Germinal center (tissue), 1 donor: ENCODE data around the gene CLASP1.
A peak's percentile ranks its signal among the peaks of the same experiment; 100 is the strongest.
"Not testable (repeated sequence)": the region's sequence is repeated elsewhere in the genome, so short reads cannot be mapped to it uniquely, and the experiment has no call there.

Experiments
- DNase-seq: peaks from one replicate; pipeline ENCODE4 v3.0.0; 2012; ENCODE audit warnings: mixed read lengths, low spot score

CLASP1 gene

DNA sequence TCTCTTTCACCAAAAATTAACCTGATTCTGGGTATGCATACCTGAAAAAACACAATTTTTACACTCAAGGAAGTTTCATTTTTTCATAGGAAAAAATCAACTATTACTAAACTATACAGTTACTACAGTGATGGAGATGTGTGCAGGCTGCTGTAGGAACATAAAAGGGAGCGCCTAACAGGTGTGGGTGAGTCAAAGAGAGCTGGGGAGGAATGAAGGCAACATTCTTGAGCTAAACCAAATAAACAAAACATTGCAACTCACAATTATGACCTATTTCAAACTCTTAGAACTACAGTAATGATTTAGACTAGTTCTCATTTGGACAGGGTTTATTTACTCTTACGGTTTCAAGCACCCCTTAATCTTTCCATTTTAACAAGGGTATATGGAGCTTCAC is 13.4 kb upstream of the CLASP1 start:
- DNase-seq: no peak

- DNase-seq: no peak
These were observed 10.7 kb upstream of the CLASP1 start for GRCh38 chr2:121659933-121660332.

DNA sequence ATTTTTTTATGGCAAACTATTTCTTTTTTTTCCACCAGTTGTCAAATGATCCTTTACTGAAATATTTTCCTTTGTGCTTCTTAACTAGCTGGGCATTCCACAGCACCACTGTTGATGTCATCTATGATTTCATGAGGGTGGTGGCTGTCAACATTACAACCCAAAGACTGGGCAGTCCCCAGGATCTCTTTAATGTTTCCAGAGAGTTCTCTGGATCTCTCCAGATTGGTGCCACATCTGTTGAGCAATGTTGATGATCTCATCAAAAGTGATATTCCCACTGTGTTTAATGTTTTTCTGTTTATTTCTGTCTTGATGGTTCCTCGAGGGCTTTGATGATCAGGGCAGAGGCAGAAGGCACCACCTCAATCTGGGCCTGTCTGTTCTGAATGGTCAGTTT is 9.1 kb upstream of the CLASP1 start:
- not testable (repeated sequence) for DNase-seq

DNA sequence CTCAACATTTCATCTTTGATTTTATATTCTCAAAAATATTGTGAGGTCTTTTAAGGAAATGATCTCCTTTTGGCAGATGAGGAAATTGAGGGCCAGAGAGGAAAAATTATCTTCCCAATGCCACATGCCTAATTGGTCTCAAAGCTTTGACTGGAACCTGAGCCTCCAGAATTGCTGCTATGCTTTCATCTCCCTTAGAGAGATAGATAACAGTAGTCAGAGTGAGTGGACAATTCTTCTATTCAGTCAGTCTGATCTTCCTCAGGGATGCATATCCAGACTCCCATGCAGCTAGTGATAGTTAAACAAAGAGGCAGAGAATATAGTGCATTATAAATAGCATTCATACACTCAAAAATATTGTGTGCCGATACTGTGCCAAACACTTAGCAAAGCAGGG is 3.8 kb upstream of the CLASP1 start:
- DNase-seq: no peak

DNA sequence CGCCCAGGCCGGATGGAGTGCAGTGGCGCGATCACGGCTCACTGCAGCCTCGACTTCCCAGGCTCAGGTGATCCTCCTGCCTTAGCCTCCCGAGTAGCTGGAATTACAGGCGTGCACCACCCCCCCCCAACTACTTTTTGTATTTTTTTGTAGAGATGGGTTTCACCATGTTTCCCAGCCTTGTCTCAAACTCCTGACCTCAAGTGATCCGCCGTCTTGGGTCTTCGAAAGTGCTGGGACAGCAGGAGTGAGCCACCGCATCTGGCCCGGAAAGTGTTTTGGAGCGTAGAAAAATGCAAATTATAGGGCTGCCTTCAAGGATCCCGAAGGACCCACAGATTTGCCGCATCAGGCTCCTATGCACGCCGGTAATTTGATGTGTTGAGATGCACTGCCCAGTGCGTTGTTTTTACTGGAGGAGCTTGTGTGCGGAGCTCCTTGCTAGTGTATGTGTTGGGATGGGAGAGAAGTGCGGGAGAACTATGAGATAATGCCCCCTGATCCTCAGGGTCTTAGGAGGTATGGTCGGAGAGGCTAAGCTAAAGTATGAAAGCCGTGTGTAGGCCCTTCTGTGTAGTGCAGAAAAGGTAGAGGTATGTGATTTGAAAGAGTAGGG is 1.2 kb upstream of the CLASP1 start:
- peak; percentile 55 for DNase-seq

- DNase-seq: peak; percentile 97
These were observed 493 bp upstream of the CLASP1 start for GRCh38 chr2:121649596-121650314.

GRCh38 chr2:121648206-121649148 is 785 bp downstream of the CLASP1 start:
- peak; percentile 36 for DNase-seq

- no peak for DNase-seq
These were observed 1.9 kb downstream of the CLASP1 start for GRCh38 chr2:121647396-121647795.

DNA sequence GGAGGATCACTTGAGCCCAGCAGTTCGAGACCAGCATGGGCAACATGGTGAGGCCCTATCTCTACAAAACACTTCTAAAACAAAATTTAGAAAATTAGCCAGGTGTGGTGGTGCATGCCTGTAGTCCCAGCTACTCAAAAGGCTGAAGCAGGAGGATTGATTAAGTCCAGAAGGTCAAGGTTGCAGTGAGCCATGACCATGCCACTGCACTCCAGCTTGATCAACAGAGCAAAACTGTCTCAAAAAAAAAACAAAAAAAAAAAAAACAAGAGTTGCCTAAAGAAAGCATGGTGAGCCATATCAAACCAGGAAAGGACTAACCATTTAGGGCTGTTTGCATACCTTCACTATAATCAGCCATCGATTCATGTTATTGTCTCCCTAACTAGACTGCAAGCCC is 4.5 kb downstream of the CLASP1 start:
- DNase-seq: no peak

GRCh38 chr2:121643877-121644276 is 5.4 kb downstream of the CLASP1 start:
- DNase-seq: no peak

GRCh38 chr2:121640380-121641316 is 8.6 kb downstream of the CLASP1 start:
- DNase-seq: no peak

GRCh38 chr2:121639846-121640245 is 9.4 kb downstream of the CLASP1 start:
- not testable (repeated sequence) for DNase-seq

GRCh38 chr2:121638333-121638732 is 10.9 kb downstream of the CLASP1 start:
- DNase-seq: no peak

GRCh38 chr2:121635371-121635770 is 13.9 kb downstream of the CLASP1 start:
- DNase-seq: no peak

DNA sequence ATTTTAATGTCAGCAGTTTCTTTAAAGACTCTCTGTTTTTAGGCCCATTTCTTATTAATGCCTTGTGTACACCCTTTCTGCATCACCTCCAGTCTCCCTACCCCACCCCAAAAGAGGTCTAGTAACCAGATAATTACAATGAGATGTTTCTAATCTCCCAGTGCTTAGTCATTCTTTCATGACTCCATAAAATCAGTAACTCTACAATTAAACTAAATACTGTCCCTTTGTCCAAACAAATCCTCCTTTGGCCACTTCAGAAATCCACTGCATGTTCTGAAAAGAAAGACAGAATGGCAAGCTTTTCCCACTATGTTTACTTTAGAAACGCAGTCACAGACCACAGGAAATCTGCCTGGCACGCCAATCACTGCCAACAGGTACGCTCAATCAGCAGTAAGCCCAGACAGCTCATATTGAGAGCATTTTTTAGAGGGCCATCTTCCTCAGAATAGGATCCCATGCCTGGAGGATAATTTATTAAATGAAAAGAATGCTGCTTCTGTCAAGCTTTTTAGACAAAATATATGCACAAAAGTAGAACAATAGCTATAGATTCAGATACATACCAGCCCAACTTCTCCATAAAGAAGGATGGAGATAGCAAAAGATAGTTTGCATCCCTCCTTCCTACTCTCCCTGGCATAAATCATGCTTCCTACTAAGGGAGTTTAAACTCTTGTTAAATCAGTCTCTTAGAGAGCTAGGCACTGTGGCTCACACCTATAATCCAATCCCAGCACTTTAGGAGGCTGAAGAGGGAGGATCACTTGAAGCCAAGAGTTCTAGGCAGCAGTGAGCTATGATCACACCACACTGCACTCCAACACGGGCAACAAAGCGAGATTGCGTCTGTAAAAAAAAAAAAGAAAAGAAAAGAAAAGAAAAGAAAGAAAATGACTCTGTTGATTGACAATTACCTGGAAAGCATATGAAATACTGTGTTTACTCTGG is 14.6 kb downstream of the CLASP1 start:
- DNase-seq: no peak

- no peak for DNase-seq
These were observed 15.8 kb downstream of the CLASP1 start for GRCh38 chr2:121633463-121633862.

GRCh38 chr2:121627525-121628050 is 21.7 kb downstream of the CLASP1 start:
- DNase-seq: no peak

DNA sequence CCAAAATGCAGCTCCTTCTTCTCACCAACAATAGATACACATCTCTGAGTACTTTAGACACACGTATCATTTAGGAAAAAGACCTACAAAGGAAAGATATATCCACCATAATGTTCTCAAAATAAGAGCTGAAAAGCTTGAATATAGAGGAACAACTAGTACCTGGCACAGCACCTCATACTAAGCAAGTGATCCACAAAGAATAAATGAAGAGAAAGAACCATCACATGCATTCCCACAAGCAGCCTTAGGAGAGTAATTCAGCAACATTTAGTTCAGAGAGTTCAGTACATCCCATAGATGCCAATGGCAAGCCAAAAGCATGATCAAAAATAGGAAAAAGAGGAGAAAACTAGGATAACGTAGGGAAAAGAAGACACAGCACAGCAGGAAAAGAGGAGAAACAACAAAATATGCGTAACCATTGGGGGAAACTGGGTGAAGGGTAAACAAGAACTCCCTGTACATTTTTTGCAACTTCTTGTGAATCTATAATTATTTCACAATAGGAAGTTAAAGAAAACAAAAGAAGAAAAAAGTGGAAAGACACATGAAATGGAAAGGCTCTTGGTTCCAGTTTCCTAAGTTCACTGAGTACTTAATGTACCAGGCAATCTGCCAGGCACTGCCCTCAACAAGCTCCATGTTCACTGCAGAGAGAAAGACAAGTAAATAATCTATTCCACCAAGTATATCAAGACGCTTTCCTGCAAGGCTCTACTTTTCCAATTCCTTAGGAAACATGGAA is 22.3 kb downstream of the CLASP1 start:
- no peak for DNase-seq

DNA sequence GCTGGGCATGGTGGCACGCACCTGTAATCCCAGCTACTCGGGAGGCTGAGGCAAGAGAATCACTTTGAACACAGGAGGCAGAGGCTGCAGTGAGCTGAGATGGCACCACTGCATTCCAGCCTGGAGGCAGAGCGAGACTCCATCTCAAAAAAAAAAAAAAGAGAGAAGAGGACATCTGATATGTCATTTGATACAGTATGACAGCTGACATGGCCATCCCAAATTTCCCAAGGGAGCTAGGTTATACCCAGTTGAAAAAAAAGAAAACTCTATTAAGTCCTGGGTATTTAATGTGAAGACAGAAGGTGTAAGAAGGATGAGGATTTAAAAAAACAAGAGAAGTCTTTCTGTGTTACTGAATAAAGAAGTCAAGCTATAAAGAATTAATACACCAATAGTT is 23.3 kb downstream of the CLASP1 start:
- no peak for DNase-seq
